Heart left ventricle (tissue), 13 donors: ENCODE measurements around the gene FSTL4.

Experiments used
- POLR2A ChIP-seq, 2 donors: fragments of 450-650 bp; IDR thresholded peaks; one replicate each; pipeline ENCODE4 v1.6.1; 2017; ENCODE audit warnings: antibody characterized with exemption in 2 of 2, mild to moderate bottlenecking in 2 of 2, moderate library complexity in 2 of 2
- TF ChIP-seq, protein P1 (sequence below), 12 donors: fragments of 200-600 bp; sonication (generic) in 4 of 12; IDR thresholded peaks; one replicate each; pipeline versions ENCODE4 v1.5.0 to v1.8.0; 2018 to 2022; ENCODE audit warnings: antibody characterized with exemption in 12 of 12, mild to moderate bottlenecking in 5 of 12
- donor health status: ischemic (EF 13 %, LVEDD 7.1; RV severe dilation, severe dysfunction).
- donor health status: DM: no; HTN: yes; CAD: no.
- donor health status: DM: no; HTN: no; CAD: no.
- donor health status: ischemic (EF 25% LVEDD 6.9; RV normal size, moderate dysfunction).
- donor health status: ischemic (EF 25% LVEDD 5.7; RV mildly dilated, moderate dysfunction).
- donor health status: ischemic (EF 35%, LVEDD 5.7; RV mildly dilated, moderate dysfunction).
- donor health status: nonischemic (EF 11% LVEDD 7.7; RV severe dilation, severe dysfunction).
- donor health status: DM: yes; HTN: yes; CAD: no.
- donor health status: PGD.
- donor health status: ischemic (EF 29% LVEDD 5.4; RV normal size, mild dysfunction).
- donor health status: nonischemic (EF 23%, LVEDD 6.1; RV moderate dilation, normal function).

- TF ChIP-seq, protein P1, sequence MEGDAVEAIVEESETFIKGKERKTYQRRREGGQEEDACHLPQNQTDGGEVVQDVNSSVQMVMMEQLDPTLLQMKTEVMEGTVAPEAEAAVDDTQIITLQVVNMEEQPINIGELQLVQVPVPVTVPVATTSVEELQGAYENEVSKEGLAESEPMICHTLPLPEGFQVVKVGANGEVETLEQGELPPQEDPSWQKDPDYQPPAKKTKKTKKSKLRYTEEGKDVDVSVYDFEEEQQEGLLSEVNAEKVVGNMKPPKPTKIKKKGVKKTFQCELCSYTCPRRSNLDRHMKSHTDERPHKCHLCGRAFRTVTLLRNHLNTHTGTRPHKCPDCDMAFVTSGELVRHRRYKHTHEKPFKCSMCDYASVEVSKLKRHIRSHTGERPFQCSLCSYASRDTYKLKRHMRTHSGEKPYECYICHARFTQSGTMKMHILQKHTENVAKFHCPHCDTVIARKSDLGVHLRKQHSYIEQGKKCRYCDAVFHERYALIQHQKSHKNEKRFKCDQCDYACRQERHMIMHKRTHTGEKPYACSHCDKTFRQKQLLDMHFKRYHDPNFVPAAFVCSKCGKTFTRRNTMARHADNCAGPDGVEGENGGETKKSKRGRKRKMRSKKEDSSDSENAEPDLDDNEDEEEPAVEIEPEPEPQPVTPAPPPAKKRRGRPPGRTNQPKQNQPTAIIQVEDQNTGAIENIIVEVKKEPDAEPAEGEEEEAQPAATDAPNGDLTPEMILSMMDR (IDR thresholded peaks at IDR 0.05), result no peak
- no peak for TF ChIP-seq POLR2A (IDR thresholded peaks at IDR 0.05)
These were observed 373.7 kb downstream of the FSTL4 start for GRCh38 chr5:133238426-133239205.
